Endothelial cell (in vitro differentiated cells): ENCODE results near the gene FUT8. TPM values are rescaled to one million over a fixed set of nuclear protein-coding genes. Genes with fewer than 3 reads are reported as not detected.
"Not testable (repeated sequence)": the region's sequence is repeated elsewhere in the genome, so short reads cannot be mapped to it uniquely, and the experiment has no call there.

ENCODE experiments used
- DNase-seq: peaks from one replicate; pipeline ENCODE4 v3.0.0; 2021; ENCODE audit warnings: low spot score
- H3K27ac Mint-ChIP-seq: one replicate; pipeline ENCODE4 v1.8.0; 2021; ENCODE audit warnings: mixed read lengths, inconsistent platforms; ENCODE audit not compliant: unreplicated experiment
- H3K27me3 Mint-ChIP-seq: one replicate; pipeline ENCODE4 v1.8.0; 2021; ENCODE audit warnings: mild to moderate bottlenecking, moderate library complexity, mixed read lengths, inconsistent platforms; ENCODE audit not compliant: unreplicated experiment
- H3K36me3 Mint-ChIP-seq: one replicate; pipeline ENCODE4 v1.8.0; 2021; ENCODE audit warnings: mild to moderate bottlenecking, low read depth, mixed read lengths, inconsistent platforms; ENCODE audit not compliant: unreplicated experiment
- H3K4me1 Mint-ChIP-seq: one replicate; pipeline ENCODE4 v1.8.0; 2021; ENCODE audit warnings: mild to moderate bottlenecking, mixed read lengths, inconsistent platforms; ENCODE audit not compliant: unreplicated experiment
- H3K4me3 Mint-ChIP-seq: one replicate; pipeline ENCODE4 v1.8.0; 2021; ENCODE audit warnings: mild to moderate bottlenecking, mixed read lengths, inconsistent platforms; ENCODE audit not compliant: unreplicated experiment
- H3K9me3 Mint-ChIP-seq: one replicate; pipeline ENCODE4 v1.8.0; 2021; ENCODE audit warnings: mixed read lengths, inconsistent platforms; ENCODE audit not compliant: unreplicated experiment
- total RNA-seq: library from RNA; stranded (reverse); fragmentation: NEBNext Ultra II Directional; extraction: Animal tissue kit (Norgen Biotek cat#: 25700); gene quantifications from one replicate; pipeline ENCODE4 v1.2.1, GENCODE V29; 2021; ENCODE audit not compliant: unreplicated experiment
- TF ChIP-seq, protein P1 (sequence below): fragments of 200-600 bp; sonication (generic); IDR thresholded peaks from one replicate; pipeline ENCODE4 v1.5.0; 2021; ENCODE audit warnings: antibody characterized with exemption; ENCODE audit not compliant: unreplicated experiment

Gene FUT8
- total RNA-seq, 1 donor from 2014 or later, result 65.4 TPM

DNA sequence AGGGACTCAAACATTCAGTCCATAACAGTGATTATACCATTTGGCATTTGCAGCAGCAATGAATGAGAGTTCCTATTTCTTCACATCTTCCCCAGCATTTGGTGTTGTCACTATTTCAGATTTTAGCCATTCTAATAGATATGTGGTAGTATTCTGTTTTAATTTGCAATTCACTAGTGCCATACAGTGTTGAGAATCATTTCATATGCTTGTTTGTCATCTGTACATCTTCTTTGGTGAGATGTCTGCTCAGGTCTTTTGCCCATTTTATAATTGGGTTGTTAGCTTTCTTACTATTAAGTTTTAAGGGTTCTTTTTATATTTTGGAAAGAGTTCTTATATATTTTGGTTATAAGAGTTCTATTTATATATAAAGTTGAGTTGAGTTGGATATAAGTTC, 276.5 kb downstream of the FUT8 start:
- Mint-ChIP-seq H3K36me3 (peaks cover 2% of the 10 kb centered on the region), H3K4me1 (no peaks in the 10 kb centered on the region), H3K27me3 (peaks cover 2% of the 10 kb centered on the region), H3K4me3 (no peak overlapping the region), H3K9me3 (peaks cover 4% of the 10 kb centered on the region), H3K27ac (no peak overlapping the region)
- TF ChIP-seq, protein P1, sequence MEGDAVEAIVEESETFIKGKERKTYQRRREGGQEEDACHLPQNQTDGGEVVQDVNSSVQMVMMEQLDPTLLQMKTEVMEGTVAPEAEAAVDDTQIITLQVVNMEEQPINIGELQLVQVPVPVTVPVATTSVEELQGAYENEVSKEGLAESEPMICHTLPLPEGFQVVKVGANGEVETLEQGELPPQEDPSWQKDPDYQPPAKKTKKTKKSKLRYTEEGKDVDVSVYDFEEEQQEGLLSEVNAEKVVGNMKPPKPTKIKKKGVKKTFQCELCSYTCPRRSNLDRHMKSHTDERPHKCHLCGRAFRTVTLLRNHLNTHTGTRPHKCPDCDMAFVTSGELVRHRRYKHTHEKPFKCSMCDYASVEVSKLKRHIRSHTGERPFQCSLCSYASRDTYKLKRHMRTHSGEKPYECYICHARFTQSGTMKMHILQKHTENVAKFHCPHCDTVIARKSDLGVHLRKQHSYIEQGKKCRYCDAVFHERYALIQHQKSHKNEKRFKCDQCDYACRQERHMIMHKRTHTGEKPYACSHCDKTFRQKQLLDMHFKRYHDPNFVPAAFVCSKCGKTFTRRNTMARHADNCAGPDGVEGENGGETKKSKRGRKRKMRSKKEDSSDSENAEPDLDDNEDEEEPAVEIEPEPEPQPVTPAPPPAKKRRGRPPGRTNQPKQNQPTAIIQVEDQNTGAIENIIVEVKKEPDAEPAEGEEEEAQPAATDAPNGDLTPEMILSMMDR, result no peak
- DNase-seq, result no peak

DNA sequence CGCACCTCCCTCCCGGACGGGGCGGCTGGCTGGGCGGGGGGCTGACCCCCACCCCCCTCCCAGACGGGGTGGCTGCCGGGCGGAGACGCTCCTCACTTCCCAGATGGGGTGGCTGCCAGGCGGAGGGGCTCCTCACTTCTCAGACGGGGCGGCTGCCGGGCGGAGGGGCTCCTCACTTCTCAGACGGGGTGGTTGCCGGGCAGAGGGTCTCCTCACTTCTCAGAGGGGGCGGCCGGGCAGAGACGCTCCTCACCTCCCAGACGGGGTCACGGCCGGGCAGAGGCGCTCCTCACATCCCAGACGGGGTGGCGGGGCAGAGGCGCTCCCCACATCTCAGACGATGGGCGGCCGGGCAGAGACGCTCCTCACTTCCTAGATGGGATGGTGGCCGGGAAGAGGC, 280.0 kb downstream of the FUT8 start:
- not testable (repeated sequence) for H3K27me3 Mint-ChIP-seq, H3K36me3 Mint-ChIP-seq

DNA sequence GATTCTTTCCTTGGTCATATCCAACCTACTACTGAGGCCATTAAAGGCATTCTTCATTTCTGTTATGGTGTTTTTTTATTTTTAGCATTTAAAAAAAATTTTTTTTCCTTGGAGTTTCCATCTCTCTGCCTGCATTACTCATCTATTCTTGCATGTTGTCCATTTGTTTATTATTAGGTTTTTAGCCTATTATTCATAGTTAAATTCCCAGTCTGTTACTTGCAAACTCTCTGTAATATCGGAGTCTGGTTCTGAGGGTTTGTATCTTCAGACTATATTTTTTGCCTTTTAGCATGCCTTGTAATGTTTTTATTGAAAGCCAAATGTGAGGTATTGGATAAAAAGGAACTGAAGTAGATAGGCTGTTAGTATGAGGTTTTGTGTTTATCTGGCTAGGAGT, 284.3 kb downstream of the FUT8 start:
- peaks cover 2% of the 10 kb centered on the region for H3K27me3 Mint-ChIP-seq
- no peak overlapping the region for H3K4me3 Mint-ChIP-seq
- peaks cover 3% of the 10 kb centered on the region for H3K36me3 Mint-ChIP-seq
- H3K4me1 Mint-ChIP-seq, result no peaks in the 10 kb centered on the region
- H3K27ac Mint-ChIP-seq, result no peak overlapping the region
- no peak for DNase-seq
- H3K9me3 Mint-ChIP-seq, result no peaks in the 10 kb centered on the region
- TF ChIP-seq, protein P1, result no peak

More for the DNA sequence above, 280.0 kb downstream of the FUT8 start:
- not testable (repeated sequence) for DNase-seq, H3K27ac Mint-ChIP-seq, H3K4me1 Mint-ChIP-seq, H3K4me3 Mint-ChIP-seq, H3K9me3 Mint-ChIP-seq

DNA sequence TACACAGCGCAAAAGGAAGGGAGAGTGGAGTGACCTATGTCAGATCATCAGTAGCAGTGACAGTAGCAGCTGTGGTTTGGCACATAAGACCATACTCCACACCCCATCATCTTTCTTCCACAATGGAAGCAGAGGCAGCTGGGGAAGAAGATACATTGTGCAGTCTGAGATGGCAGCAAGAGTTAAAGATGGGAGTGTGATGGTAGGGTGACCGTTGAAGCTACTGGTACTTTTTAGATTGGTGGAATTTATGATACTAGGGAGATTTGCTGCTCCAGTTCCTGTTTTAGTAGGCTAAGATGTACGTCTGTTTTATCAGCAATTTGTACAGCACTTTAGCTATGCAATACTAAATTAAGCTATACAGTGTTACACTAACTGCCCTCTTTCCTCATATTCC, 291.0 kb downstream of the FUT8 start:
- TF ChIP-seq, protein P1, result no peak
- H3K4me3 Mint-ChIP-seq, result no peak overlapping the region
- H3K27ac Mint-ChIP-seq, result no peak overlapping the region
- H3K9me3 Mint-ChIP-seq, result no peaks in the 10 kb centered on the region
- no peaks in the 10 kb centered on the region for H3K36me3 Mint-ChIP-seq
- DNase-seq, result no peak
- H3K27me3 Mint-ChIP-seq, result no peaks in the 10 kb centered on the region
- H3K4me1 Mint-ChIP-seq, result no peaks in the 10 kb centered on the region

DNA sequence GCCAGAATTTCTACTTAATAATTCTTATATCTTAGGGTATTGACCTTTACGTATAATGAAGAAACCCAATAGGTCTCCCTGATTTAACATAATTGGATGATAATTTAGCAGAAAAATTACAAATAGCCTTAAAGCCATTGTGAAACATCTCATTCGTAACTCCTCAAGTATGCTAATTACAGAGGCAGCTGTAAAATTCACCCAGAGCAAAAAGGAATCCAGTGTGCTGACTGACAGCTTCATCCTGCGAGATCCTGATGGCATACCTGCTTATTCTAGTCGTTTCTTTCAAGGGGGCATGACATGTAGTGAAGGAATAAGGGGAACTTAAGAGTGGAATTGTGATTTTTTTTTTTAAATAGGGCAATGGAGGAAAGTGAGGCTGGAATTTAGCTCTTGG, 291.5 kb downstream of the FUT8 start:
- H3K27ac Mint-ChIP-seq, result no peak overlapping the region
- no peaks in the 10 kb centered on the region for H3K36me3 Mint-ChIP-seq
- no peaks in the 10 kb centered on the region for H3K4me1 Mint-ChIP-seq
- no peaks in the 10 kb centered on the region for H3K27me3 Mint-ChIP-seq
- TF ChIP-seq, protein P1, result no peak
- DNase-seq, result no peak
- no peaks in the 10 kb centered on the region for H3K9me3 Mint-ChIP-seq
- H3K4me3 Mint-ChIP-seq, result no peak overlapping the region

DNA sequence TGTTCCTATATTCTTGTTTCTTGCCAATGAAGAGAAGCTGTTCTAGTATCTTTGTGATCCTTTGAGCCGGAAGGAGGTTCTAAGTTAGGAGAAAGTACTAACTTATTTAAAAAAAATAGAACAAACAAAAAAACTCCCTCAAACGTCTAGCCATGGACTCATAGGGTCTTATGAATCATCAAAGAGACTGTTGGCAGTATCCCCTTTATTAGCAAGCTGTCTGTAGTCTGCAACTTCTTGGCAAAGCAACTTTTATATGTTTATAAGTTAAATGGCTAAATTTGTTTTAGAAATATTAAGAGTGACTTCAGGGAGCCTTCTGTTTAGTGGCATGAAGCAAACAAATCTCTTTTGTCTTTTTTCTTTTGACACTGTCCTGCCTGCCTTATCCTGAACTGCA, 291.9 kb downstream of the FUT8 start:
- no peak for DNase-seq
- Mint-ChIP-seq H3K27me3 (no peaks in the 10 kb centered on the region), H3K4me3 (no peak overlapping the region), H3K4me1 (no peaks in the 10 kb centered on the region), H3K27ac (no peak overlapping the region), H3K36me3 (no peaks in the 10 kb centered on the region), H3K9me3 (no peaks in the 10 kb centered on the region)
- TF ChIP-seq, protein P1, result no peak
